Measurements from ENCODE around the gene CCNK.

Gene CCNK

GRCh38 chr14:99480917-99481744 lies at the start of gene CCNK:
CCNK (plus strand) TSS chr14:99481409; CDS start chr14:99492678, 11,269 bp downstream.
- DNase-seq: peak; percentile 99

GRCh38 chr14:99431986-99432385 lies 49.2 kb upstream of the CCNK start:
- DNase-seq: no peak

- no peak for DNase-seq
These were observed 48.7 kb upstream of the CCNK start for GRCh38 chr14:99432485-99432884.

GRCh38 chr14:99435327-99435726 lies 45.9 kb upstream of the CCNK start:
- DNase-seq: no peak

GRCh38 chr14:99436247-99437180 lies 44.7 kb upstream of the CCNK start:
- DNase-seq: no peak

- DNase-seq: no peak
These were observed 43.5 kb upstream of the CCNK start for GRCh38 chr14:99437706-99438105.

GRCh38 chr14:99440278-99440677 lies 40.9 kb upstream of the CCNK start:
- no peak for DNase-seq

- no peak for DNase-seq
These were observed 39.9 kb upstream of the CCNK start for GRCh38 chr14:99441157-99441870.

GRCh38 chr14:99441918-99442317 lies 39.3 kb upstream of the CCNK start:
- no peak for DNase-seq

GRCh38 chr14:99445931-99446330 lies 35.3 kb upstream of the CCNK start:
- no peak for DNase-seq

GRCh38 chr14:99447739-99448138 lies 33.5 kb upstream of the CCNK start:
- no peak for DNase-seq

GRCh38 chr14:99450266-99450665 lies 30.9 kb upstream of the CCNK start:
- no peak for DNase-seq

GRCh38 chr14:99451234-99451633 lies 30.0 kb upstream of the CCNK start:
- no peak for DNase-seq

- no peak for DNase-seq
These were observed 28.2 kb upstream of the CCNK start for GRCh38 chr14:99452968-99453367.

GRCh38 chr14:99454246-99454645 lies 27.0 kb upstream of the CCNK start:
- DNase-seq: no peak

GRCh38 chr14:99459481-99460100 lies 21.6 kb upstream of the CCNK start:
- DNase-seq: no peak

GRCh38 chr14:99460793-99461192 lies 20.4 kb upstream of the CCNK start:
- DNase-seq: no peak

- no peak for DNase-seq
These were observed 19.7 kb upstream of the CCNK start for GRCh38 chr14:99461411-99462085.

GRCh38 chr14:99462210-99462609 lies 19.0 kb upstream of the CCNK start:
- no peak for DNase-seq

- no peak for DNase-seq
These were observed 17.2 kb upstream of the CCNK start for GRCh38 chr14:99463974-99464373.

GRCh38 chr14:99465288-99465687 lies 15.9 kb upstream of the CCNK start:
- no peak for DNase-seq

GRCh38 chr14:99466758-99467157 lies 14.5 kb upstream of the CCNK start:
- DNase-seq: no peak
